NCI-H2029 treated with DMSO at 0.1 percent for 48 hours (cell line): ENCODE results near the gene GPD1.
A peak's percentile ranks its signal among the peaks of the same experiment; 100 is the strongest.
"Not testable (repeated sequence)": the region's sequence is repeated elsewhere in the genome, so short reads cannot be mapped to it uniquely, and the experiment has no call there.

Experiments used
- DNase-seq: peaks from one replicate; lab custom pipeline; 2025; lab: John Stamatoyannopoulos, UW

GPD1 gene

DNA sequence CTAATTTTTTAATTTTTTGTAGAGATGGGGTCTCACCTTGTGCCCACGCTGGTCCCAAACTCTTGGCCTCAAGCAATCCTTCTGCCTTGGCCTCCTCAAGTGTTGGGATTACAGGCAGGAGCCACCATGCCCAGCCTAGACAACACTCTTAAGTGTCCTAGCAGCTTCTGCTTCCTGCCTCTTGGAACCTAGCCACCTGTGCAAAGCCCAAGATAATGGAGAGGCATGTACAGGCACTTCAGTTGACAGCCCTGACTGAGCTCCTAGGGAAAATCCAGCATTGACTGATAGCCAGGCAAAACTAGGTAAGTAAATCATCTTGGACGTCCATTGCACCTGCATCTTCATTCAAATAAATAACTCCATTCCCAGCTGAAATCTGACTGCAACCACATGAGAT is 23.7 kb downstream of the GPD1 start:
- peak; percentile 86 for DNase-seq

GRCh38 chr12:50129290-50129689 is 25.5 kb downstream of the GPD1 start:
- no peak for DNase-seq

DNA sequence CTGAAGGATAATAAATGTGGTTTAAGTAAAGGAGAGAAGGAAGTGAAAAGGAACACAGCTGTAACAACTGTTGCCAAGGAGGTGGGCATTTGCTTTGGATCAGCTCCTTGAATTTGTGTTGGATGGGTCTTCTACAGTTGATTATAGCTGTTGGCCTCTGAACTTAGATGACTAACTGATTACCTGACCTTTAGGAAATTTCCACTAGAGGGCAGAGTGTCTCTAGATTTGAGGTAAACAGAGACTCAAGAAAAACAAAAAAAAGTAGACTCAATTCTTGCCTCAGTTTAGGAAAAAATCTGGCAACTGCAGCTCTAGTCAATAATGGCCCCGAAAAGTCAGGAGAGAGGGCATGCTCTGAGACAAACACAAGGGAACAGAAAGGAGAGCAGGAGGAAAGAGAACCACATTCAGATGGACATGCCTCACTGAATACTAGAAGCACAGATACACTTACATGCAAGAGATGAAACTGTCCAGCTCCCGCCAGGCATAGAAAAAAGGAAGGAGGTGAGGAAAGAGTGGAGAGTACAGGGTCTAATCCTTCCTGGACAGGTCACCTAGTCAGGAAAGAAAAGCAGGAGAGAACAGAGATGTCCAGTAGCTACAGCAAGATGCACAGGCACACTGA is 28.8 kb downstream of the GPD1 start:
- DNase-seq: no peak

GRCh38 chr12:50142993-50143392 is 39.2 kb downstream of the GPD1 start:
- no peak for DNase-seq

DNA sequence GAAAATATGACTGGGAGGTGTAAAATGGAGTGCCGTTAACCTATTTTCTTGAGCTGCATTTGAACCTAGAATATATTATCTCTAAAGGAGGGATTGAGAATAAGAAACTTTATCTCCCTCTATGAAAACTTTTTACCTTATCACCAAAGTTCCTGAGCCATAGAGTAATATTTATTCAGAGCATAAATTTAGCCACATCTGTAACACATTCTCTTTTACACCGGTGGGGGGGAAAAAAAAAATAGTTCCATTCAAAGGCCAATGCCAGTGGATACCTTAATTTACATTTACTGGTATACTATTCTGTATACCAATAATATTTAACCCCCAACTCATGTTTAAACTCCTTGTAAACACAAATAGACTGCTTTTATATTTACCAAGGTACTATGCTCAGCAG is 41.6 kb downstream of the GPD1 start:
- no peak for DNase-seq

- no peak for DNase-seq
Observed at GRCh38 chr12:50147281-50147680, 43.5 kb downstream of the GPD1 start.

- DNase-seq: not testable (repeated sequence)
Observed at GRCh38 chr12:50148011-50148410, 44.2 kb downstream of the GPD1 start.

- no peak for DNase-seq
Observed at GRCh38 chr12:50149311-50149710, 45.5 kb downstream of the GPD1 start.

GRCh38 chr12:50151047-50151687 is 47.4 kb downstream of the GPD1 start:
- DNase-seq: no peak

- not testable (repeated sequence) for DNase-seq
Observed at GRCh38 chr12:50154947-50155346, 51.1 kb downstream of the GPD1 start.

DNA sequence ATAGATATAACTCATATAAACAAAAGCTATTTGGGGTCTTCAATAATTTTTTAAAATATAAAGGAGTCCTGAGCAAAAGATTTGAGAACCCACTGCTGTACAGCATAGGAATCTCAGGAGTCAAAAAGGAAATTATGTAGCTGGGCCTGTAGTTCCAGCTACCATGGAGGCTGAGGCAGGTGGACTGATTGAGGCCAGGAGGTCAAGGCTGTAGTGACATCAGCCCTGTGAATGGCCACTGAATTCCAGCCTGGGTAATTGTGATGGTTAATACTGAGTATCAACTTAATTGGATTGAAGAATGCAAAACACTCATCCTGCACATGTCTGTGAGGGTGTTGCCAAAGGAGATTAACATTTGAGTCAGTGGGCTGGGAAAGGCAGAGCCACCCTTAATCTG is 52.8 kb downstream of the GPD1 start:
- DNase-seq: no peak

DNA sequence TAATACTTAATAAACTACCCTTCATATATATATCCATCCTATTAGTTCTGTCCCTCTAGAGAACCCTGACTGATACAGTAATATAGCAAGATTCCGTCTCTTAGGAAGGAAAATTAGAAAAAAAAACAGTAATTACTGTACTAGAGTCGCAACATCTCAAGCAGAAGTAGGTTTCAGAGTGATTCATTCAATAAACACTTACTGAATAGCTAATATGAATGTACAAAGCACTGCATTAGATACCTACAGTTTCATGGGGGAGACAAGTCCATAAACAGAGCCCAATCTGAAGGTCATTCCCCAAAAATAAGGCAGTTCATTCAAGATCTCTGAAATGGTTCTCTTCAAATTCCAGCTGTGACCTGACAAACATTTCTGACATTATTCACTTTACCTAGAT is 53.5 kb downstream of the GPD1 start:
- DNase-seq: no peak

- DNase-seq: no peak
Observed at GRCh38 chr12:50160643-50161042, 56.8 kb downstream of the GPD1 start.
